GM13977 (cell line): ENCODE measurements around the gene BHLHA9.

Experiments used
- DNase-seq: peaks from one replicate; pipeline ENCODE4 v3.0.0; 2012; ENCODE audit warnings: low spot score
- CTCF ChIP-seq: IDR thresholded peaks from 2 replicates; pipeline ENCODE4 v1.5.1; 2012; ENCODE audit warnings: mild to moderate bottlenecking, control low read depth; ENCODE audit not compliant: insufficient read depth; ENCODE audit errors: extremely low read depth, missing control alignments
- in situ Hi-C: fragments of 300-500 bp; cut with MboI; formaldehyde crosslinking; loops from one replicate; pipeline ENCODE4 v1.12.0; 2022; ENCODE audit warnings: low sequenced_read_pairs, low pct_unique_long_range_greater_than_20kb, mixed read lengths, inconsistent platforms; ENCODE audit not compliant: unreplicated experiment

Gene BHLHA9

GRCh38 chr17:1294157-1294717 lies 24.0 kb downstream of the BHLHA9 start:
- no peak for TF ChIP-seq CTCF
- in situ Hi-C loops: no loop called here
- DNase-seq: no peak

GRCh38 chr17:1298606-1299005 lies 28.4 kb downstream of the BHLHA9 start:
- in situ Hi-C loops: no loop called here
- DNase-seq: no peak
- TF ChIP-seq CTCF: no peak

GRCh38 chr17:1299552-1300370 lies 29.5 kb downstream of the BHLHA9 start:
- DNase-seq: no peak
- TF ChIP-seq CTCF: no peak
- in situ Hi-C loops: no loop called here

- no peak for TF ChIP-seq CTCF
- in situ Hi-C loops: no loop called here
- DNase-seq: no peak
These were observed 30.2 kb downstream of the BHLHA9 start for GRCh38 chr17:1300371-1300905.

- in situ Hi-C loops: no loop called here
- TF ChIP-seq CTCF: no peak
- no peak for DNase-seq
These were observed 31.3 kb downstream of the BHLHA9 start for GRCh38 chr17:1301546-1301945.

- in situ Hi-C loops: no loop called here
- no peak for TF ChIP-seq CTCF
- no peak for DNase-seq
These were observed 32.5 kb downstream of the BHLHA9 start for GRCh38 chr17:1302761-1303160.
